ENCODE measurements around the gene CHTOP.
"Not testable (repeated sequence)": the region's sequence is repeated elsewhere in the genome, so short reads cannot be mapped to it uniquely, and the experiment has no call there.

Gene CHTOP

GRCh38 chr1:153652805-153653500 is 19.1 kb downstream of the CHTOP start:
- H3K36me3 Mint-ChIP-seq (ENCODE audit: low read depth), result no peaks in the 10 kb centered on the region

GRCh38 chr1:153655333-153655732 is 21.5 kb downstream of the CHTOP start:
- Mint-ChIP-seq H3K27ac (no peak overlapping the region), H3K4me3 (no peak overlapping the region), H3K27me3 (ENCODE audit: low read depth) (no peaks in the 10 kb centered on the region), H3K36me3 (ENCODE audit: low read depth) (no peaks in the 10 kb centered on the region), H3K9me3 (no peaks in the 10 kb centered on the region), H3K4me1 (ENCODE audit: low read depth) (peaks cover 14% of the 10 kb centered on the region)

More at GRCh38 chr1:153652805-153653500, 19.1 kb downstream of the CHTOP start:
- H3K4me3 Mint-ChIP-seq, result no peak overlapping the region
- no peak overlapping the region for H3K27ac Mint-ChIP-seq
- no peaks in the 10 kb centered on the region for H3K27me3 Mint-ChIP-seq (ENCODE audit: low read depth)
- peaks cover 14% of the 10 kb centered on the region for H3K4me1 Mint-ChIP-seq (ENCODE audit: low read depth)
- H3K9me3 Mint-ChIP-seq, result no peaks in the 10 kb centered on the region

- peaks cover 15% of the 10 kb centered on the region for H3K36me3 Mint-ChIP-seq (ENCODE audit: low read depth)
- H3K27me3 Mint-ChIP-seq (ENCODE audit: low read depth), result no peaks in the 10 kb centered on the region
- H3K9me3 Mint-ChIP-seq, result no peaks in the 10 kb centered on the region
- peak within 1 kb of the TSS; percentile 76 for H3K27ac Mint-ChIP-seq
- H3K4me3 Mint-ChIP-seq, result peak within 1 kb of the TSS; percentile 93
- H3K4me1 Mint-ChIP-seq (ENCODE audit: low read depth), result peaks cover 16% of the 10 kb centered on the region
Measured at GRCh38 chr1:153658400-153659174, 24.7 kb downstream of the CHTOP start, which contains the start of gene SNAPIN. Gene SNAPIN, plus strand, starts transcription at chr1:153658703. Its CDS starts 41 bp downstream, at chr1:153658744.

GRCh38 chr1:153659175-153659534 is 25.3 kb downstream of the CHTOP start:
- no peaks in the 10 kb centered on the region for H3K9me3 Mint-ChIP-seq
- H3K4me3 Mint-ChIP-seq, result peak overlapping the region; percentile 93
- H3K27me3 Mint-ChIP-seq (ENCODE audit: low read depth), result no peaks in the 10 kb centered on the region
- H3K4me1 Mint-ChIP-seq (ENCODE audit: low read depth), result peaks cover 16% of the 10 kb centered on the region
- peaks cover 20% of the 10 kb centered on the region for H3K36me3 Mint-ChIP-seq (ENCODE audit: low read depth)
- peak overlapping the region; percentile 76 for H3K27ac Mint-ChIP-seq

GRCh38 chr1:153659656-153660055 is 25.8 kb downstream of the CHTOP start:
- Mint-ChIP-seq H3K36me3 (ENCODE audit: low read depth) (peaks cover 23% of the 10 kb centered on the region), H3K9me3 (no peaks in the 10 kb centered on the region), H3K4me1 (ENCODE audit: low read depth) (peaks cover 16% of the 10 kb centered on the region), H3K27me3 (ENCODE audit: low read depth) (no peaks in the 10 kb centered on the region), H3K27ac (peak overlapping the region; percentile 59), H3K4me3 (peak overlapping the region; percentile 93)

- H3K9me3 Mint-ChIP-seq, result no peaks in the 10 kb centered on the region
- H3K27me3 Mint-ChIP-seq (ENCODE audit: low read depth), result no peaks in the 10 kb centered on the region
- H3K36me3 Mint-ChIP-seq (ENCODE audit: low read depth), result peaks cover 32% of the 10 kb centered on the region
- peaks cover 18% of the 10 kb centered on the region for H3K4me1 Mint-ChIP-seq (ENCODE audit: low read depth)
- H3K4me3 Mint-ChIP-seq, result peak overlapping the region; percentile 28
- no peak overlapping the region for H3K27ac Mint-ChIP-seq
Measured at GRCh38 chr1:153661111-153661708, 27.3 kb downstream of the CHTOP start.

GRCh38 chr1:153662269-153662668 is 28.4 kb downstream of the CHTOP start:
- H3K27ac Mint-ChIP-seq, result no peak overlapping the region

GRCh38 chr1:153663211-153663610 is 29.3 kb downstream of the CHTOP start:
- peaks cover 48% of the 10 kb centered on the region for H3K36me3 Mint-ChIP-seq (ENCODE audit: low read depth)
- H3K4me3 Mint-ChIP-seq, result no peak overlapping the region
- no peaks in the 10 kb centered on the region for H3K27me3 Mint-ChIP-seq (ENCODE audit: low read depth)
- H3K4me1 Mint-ChIP-seq (ENCODE audit: low read depth), result peaks cover 18% of the 10 kb centered on the region
- H3K9me3 Mint-ChIP-seq, result no peaks in the 10 kb centered on the region
- no peak overlapping the region for H3K27ac Mint-ChIP-seq

More at GRCh38 chr1:153662269-153662668, 28.4 kb downstream of the CHTOP start:
- Mint-ChIP-seq H3K4me3 (no peak overlapping the region), H3K36me3 (ENCODE audit: low read depth) (peaks cover 39% of the 10 kb centered on the region), H3K9me3 (no peaks in the 10 kb centered on the region), H3K27me3 (ENCODE audit: low read depth) (no peaks in the 10 kb centered on the region), H3K4me1 (ENCODE audit: low read depth) (peaks cover 16% of the 10 kb centered on the region)

GRCh38 chr1:153667439-153667838 is 33.6 kb downstream of the CHTOP start:
- peaks cover 24% of the 10 kb centered on the region for H3K4me1 Mint-ChIP-seq (ENCODE audit: low read depth)
- H3K36me3 Mint-ChIP-seq (ENCODE audit: low read depth), result peaks cover 51% of the 10 kb centered on the region
- H3K9me3 Mint-ChIP-seq, result no peaks in the 10 kb centered on the region
- H3K27me3 Mint-ChIP-seq (ENCODE audit: low read depth), result no peaks in the 10 kb centered on the region
- no peak overlapping the region for H3K4me3 Mint-ChIP-seq
- H3K27ac Mint-ChIP-seq, result no peak overlapping the region

GRCh38 chr1:153668672-153669071 is 34.8 kb downstream of the CHTOP start:
- not testable (repeated sequence) for H3K9me3 Mint-ChIP-seq; H3K4me3 Mint-ChIP-seq; H3K27me3 Mint-ChIP-seq (ENCODE audit: low read depth); H3K27ac Mint-ChIP-seq
- Mint-ChIP-seq H3K36me3 (ENCODE audit: low read depth) (peaks cover 47% of the 10 kb centered on the region), H3K4me1 (ENCODE audit: low read depth) (peaks cover 24% of the 10 kb centered on the region)

GRCh38 chr1:153669606-153670005 is 35.7 kb downstream of the CHTOP start:
- Mint-ChIP-seq H3K36me3 (ENCODE audit: low read depth) (peaks cover 40% of the 10 kb centered on the region), H3K27me3 (ENCODE audit: low read depth) (no peaks in the 10 kb centered on the region), H3K27ac (no peak overlapping the region), H3K9me3 (no peaks in the 10 kb centered on the region), H3K4me3 (no peak overlapping the region), H3K4me1 (ENCODE audit: low read depth) (peaks cover 24% of the 10 kb centered on the region)

GRCh38 chr1:153670257-153670858 is 36.5 kb downstream of the CHTOP start:
- H3K27me3 Mint-ChIP-seq (ENCODE audit: low read depth), result no peaks in the 10 kb centered on the region
- H3K27ac Mint-ChIP-seq, result no peak overlapping the region
- no peak overlapping the region for H3K4me3 Mint-ChIP-seq
- H3K36me3 Mint-ChIP-seq (ENCODE audit: low read depth), result peaks cover 32% of the 10 kb centered on the region
- H3K9me3 Mint-ChIP-seq, result no peaks in the 10 kb centered on the region
- H3K4me1 Mint-ChIP-seq (ENCODE audit: low read depth), result peaks cover 22% of the 10 kb centered on the region

- H3K9me3 Mint-ChIP-seq, result no peaks in the 10 kb centered on the region
- H3K27ac Mint-ChIP-seq, result no peak within 1 kb of the TSS
- H3K36me3 Mint-ChIP-seq (ENCODE audit: low read depth), result peaks cover 30% of the 10 kb centered on the region
- H3K4me3 Mint-ChIP-seq, result no peak within 1 kb of the TSS
- H3K27me3 Mint-ChIP-seq (ENCODE audit: low read depth), result no peaks in the 10 kb centered on the region
- peaks cover 22% of the 10 kb centered on the region for H3K4me1 Mint-ChIP-seq (ENCODE audit: low read depth)
Measured at GRCh38 chr1:153670859-153671627, 37.2 kb downstream of the CHTOP start, which contains the start of gene ILF2. Gene ILF2, minus strand, starts transcription at chr1:153670993. Its CDS starts 71 bp downstream, at chr1:153670922.

Data from T-helper 1 cell treated with Interleukin-12 subunit alpha and Interleukin-12 subunit beta and Interleukin-4 antibody, amounts not matched to agents 30 μg/mL and 1 μg/mL, for 36 hours (primary cell).